ENCODE results near the gene CTBP2.

The CTBP2 gene

DNA sequence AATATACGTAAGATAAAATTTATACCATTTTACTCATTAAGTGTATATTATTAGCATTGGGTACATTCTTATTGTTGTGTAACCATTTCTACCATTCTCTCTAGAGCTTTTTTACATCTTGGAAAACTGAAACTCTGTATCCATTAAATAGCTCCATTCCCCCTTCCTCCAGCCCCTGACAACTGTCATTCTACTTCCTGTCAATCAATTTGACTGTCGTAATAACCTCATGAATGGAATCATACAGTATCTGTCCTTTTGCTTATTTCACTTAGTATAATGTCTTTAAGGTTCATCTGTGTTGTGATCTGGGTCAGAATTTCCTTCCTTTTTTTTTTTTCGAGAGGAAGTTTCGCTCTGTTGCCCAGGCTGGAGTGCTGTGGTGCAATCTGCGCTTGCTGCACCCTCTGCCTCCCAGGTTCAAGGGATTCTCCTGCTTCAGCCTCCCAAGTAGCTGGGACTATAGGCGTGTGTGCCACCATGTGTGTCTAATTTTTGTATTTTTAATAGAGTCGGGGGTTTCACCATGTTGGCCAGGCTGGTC lies 202.9 kb downstream of the CTBP2 start:
- TF ChIP-seq, protein P1, sequence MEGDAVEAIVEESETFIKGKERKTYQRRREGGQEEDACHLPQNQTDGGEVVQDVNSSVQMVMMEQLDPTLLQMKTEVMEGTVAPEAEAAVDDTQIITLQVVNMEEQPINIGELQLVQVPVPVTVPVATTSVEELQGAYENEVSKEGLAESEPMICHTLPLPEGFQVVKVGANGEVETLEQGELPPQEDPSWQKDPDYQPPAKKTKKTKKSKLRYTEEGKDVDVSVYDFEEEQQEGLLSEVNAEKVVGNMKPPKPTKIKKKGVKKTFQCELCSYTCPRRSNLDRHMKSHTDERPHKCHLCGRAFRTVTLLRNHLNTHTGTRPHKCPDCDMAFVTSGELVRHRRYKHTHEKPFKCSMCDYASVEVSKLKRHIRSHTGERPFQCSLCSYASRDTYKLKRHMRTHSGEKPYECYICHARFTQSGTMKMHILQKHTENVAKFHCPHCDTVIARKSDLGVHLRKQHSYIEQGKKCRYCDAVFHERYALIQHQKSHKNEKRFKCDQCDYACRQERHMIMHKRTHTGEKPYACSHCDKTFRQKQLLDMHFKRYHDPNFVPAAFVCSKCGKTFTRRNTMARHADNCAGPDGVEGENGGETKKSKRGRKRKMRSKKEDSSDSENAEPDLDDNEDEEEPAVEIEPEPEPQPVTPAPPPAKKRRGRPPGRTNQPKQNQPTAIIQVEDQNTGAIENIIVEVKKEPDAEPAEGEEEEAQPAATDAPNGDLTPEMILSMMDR (IDR thresholded peaks at IDR 0.05; ENCODE audit: insufficient read depth, low read depth, low read length, missing control alignments) = no peak
- no peak for DNase-seq (ENCODE audit: low read depth)

DNA sequence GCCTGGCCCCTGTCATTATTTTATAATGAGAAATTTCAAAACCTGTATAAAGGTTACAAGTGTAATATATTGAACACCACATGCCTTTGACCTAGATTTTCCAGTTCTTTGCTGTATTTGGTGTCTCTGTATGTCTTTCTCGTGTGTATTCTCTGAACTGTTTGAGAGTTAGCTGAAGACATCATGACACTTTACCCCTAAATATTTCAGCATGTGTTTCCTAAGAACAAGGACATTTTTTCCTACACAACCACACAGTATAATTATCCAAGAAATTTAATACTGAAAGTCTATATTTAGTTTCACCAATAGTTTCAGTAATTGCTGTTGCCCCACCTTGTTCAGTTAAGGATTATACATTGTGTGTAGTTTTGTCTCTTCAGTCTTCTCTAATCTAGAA lies 203.6 kb downstream of the CTBP2 start:
- TF ChIP-seq, protein P1 (IDR thresholded peaks at IDR 0.05; ENCODE audit: insufficient read depth, low read depth, low read length, missing control alignments) = no peak
- DNase-seq (ENCODE audit: low read depth) = no peak
- no peak overlapping the region for H3K4me3 ChIP-seq (ENCODE audit: low read depth, low read length)

More for the DNA sequence above, 202.9 kb downstream of the CTBP2 start:
- no peak overlapping the region for H3K4me3 ChIP-seq (ENCODE audit: low read depth, low read length)

DNA sequence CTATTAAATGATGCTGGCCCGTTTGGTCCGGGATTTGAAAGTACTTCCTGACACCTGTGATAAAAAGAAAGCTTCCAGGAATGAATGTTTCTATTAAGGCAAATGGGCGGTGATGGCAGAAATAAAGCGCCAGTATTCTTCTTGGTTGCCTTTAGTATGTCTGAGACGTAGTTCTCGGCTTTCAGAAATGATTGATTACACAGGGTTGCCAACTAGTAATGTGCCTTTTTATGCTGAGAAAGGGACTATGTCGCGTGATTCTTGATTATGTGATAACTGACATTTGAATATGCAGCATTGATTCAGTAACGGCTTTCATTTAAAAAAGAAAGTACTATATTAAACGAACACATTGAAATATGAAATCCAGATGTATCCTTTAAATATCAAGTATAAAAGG lies 204.5 kb downstream of the CTBP2 start:
- H3K4me3 ChIP-seq (ENCODE audit: low read depth, low read length) = no peak overlapping the region
- TF ChIP-seq, protein P1 (IDR thresholded peaks at IDR 0.05; ENCODE audit: insufficient read depth, low read depth, low read length, missing control alignments) = no peak
- no peak for DNase-seq (ENCODE audit: low read depth)

DNA sequence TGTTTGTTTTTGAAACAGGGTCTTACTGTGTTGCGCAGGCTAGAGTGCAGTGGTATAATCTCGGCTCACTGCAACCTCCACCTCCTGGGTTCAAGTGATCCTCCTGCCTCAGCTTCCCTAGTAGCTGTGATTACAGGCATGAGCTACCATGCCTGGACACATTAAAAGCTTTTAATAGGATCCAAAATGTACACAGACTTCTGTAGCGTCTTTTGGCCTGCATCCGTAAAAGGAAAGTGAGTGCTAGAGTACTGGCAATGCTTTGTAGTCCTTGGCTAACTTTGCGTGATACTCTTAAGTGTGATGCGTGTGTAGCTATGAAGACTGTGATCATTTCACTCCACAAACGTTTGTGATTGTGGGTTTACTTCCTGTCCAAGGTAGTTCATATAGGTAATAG lies 205.1 kb downstream of the CTBP2 start:
- DNase-seq (ENCODE audit: low read depth) = no peak
- no peak overlapping the region for H3K4me3 ChIP-seq (ENCODE audit: low read depth, low read length)
- TF ChIP-seq, protein P1 (IDR thresholded peaks at IDR 0.05; ENCODE audit: insufficient read depth, low read depth, low read length, missing control alignments) = no peak

DNA sequence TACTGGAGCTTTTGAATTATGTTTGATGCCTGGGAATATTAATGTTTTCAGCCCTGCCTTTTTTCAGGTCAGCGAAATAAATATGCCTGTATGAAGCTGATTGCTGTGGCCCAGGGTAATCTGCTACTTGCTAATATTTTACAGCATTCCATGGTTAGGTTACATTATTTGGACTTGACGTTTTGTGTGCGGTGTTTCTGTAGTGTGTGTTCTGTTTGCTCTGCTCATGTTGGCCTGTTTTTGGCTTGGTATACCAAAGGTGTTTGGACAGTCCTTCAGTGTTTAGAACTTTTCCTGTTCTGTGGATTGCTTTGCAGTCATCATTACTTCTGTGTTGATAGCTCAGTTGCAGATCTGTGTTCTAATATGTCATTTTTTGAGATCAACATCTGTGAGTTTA lies 206.9 kb downstream of the CTBP2 start:
- DNase-seq (ENCODE audit: low read depth) = no peak
- H3K4me3 ChIP-seq (ENCODE audit: low read depth, low read length) = no peak overlapping the region
- TF ChIP-seq, protein P1 (IDR thresholded peaks at IDR 0.05; ENCODE audit: insufficient read depth, low read depth, low read length, missing control alignments) = no peak

DNA sequence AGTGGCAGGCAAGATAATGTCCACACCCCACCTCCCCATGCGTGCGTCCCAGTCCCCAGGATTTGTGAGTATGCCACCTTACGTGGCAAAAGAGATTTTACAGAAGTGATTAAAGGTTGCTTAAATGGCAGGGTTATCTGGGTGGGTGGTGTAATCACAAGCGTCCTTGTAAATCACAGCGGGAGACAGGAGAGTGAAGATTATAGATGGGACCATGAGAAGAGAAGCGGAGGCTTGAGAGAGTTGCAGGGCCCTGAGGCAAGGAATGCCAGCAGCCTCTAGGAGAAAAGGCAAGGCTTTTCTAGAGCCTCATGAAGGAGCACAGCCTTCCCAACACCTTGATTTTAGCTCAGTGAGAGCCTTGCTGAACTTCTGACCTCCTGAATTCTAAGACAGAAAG lies 208.2 kb downstream of the CTBP2 start:
- DNase-seq (ENCODE audit: low read depth) = no peak
- TF ChIP-seq, protein P1 (IDR thresholded peaks at IDR 0.05; ENCODE audit: insufficient read depth, low read depth, low read length, missing control alignments) = no peak
- no peak overlapping the region for H3K4me3 ChIP-seq (ENCODE audit: low read depth, low read length)

DNA sequence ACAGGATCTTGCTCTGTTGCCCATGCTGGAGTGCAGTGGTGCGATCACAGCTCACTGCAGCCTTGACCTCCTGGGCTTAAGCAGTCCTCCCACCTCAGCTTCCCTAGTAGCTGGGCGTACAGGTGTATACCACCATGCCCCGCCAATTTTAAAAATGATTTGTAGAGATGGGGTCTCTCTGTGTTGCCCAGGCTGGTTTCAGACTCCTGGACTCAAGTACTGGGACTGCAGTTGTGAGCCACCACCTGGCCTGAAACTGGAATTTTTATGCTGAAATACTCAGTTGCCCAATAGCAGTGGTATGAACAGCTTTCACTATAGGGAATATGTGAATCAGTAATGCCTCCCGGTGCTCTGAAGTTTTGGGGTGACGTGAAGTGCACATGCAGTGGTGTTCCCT lies 210.8 kb downstream of the CTBP2 start:
- no peak for DNase-seq (ENCODE audit: low read depth)
- no peak overlapping the region for H3K4me3 ChIP-seq (ENCODE audit: low read depth, low read length)
- TF ChIP-seq, protein P1 (IDR thresholded peaks at IDR 0.05; ENCODE audit: insufficient read depth, low read depth, low read length, missing control alignments) = no peak

Data from GM12865 (cell line).